Tibial artery (tissue), 4 donors: ENCODE measurements around the gene HPS4.
A peak's percentile ranks its signal among the peaks of the same experiment; 100 is the strongest.

Source experiments
- DNase-seq, 2 donors: peaks; one replicate each; pipeline ENCODE4 v3.0.0-alpha.2; 2019
- H3K27ac ChIP-seq, 2 donors: fragments of 200-600 bp; sonication (generic) in 1 of 2; 1 replicate in 1 of 2; 2 replicates in 1 of 2; pipeline ENCODE4 v1.5.1; 2018 to 2019; ENCODE audit warnings: mild to moderate bottlenecking in 1 of 2
- H3K27me3 ChIP-seq, 2 donors: fragments of 200-600 bp; sonication (generic) in 1 of 2; one replicate each; pipeline versions ENCODE4 v1.5.1 to v1.6.0; 2016 to 2019
- H3K36me3 ChIP-seq, 3 donors: fragments of 200-600 bp; sonication (generic) in 2 of 3; one replicate each; pipeline ENCODE4 v1.5.1; 2016 to 2019; ENCODE audit warnings: mild to moderate bottlenecking in 2 of 3
- H3K4me1 ChIP-seq, 4 donors: fragments of 200-600 bp; sonication (generic) in 2 of 4; 1 replicate in 3 of 4; 2 replicates in 1 of 4; pipeline ENCODE4 v1.5.1; 2016 to 2019
- H3K4me3 ChIP-seq, 2 donors: fragments of 200-600 bp; sonication (generic) in 1 of 2; 1 replicate in 1 of 2; 2 replicates in 1 of 2; pipeline ENCODE4 v1.5.1; 2018 to 2019; ENCODE audit warnings: mild to moderate bottlenecking in 2 of 2
- H3K9me3 ChIP-seq, 3 donors: fragments of 200-600 bp; sonication (generic) in 1 of 3; one replicate each; pipeline ENCODE4 v1.5.1; 2016 to 2019
- CTCF ChIP-seq, 2 experiments: fragments of 200-600 bp in 1 of 2; fragments of 450-650 bp in 1 of 2; IDR thresholded peaks; one replicate each; pipeline ENCODE4 v1.5.1; 2017 to 2019; ENCODE audit warnings: antibody characterized with exemption in 2 of 2, mild to moderate bottlenecking in 1 of 2, moderate library complexity in 1 of 2
- intact Hi-C: fragments of 100-400 bp; cut with DNase I; formaldehyde crosslinking; loops from one replicate; pipeline ENCODE4 v1.15.0; 2023; ENCODE audit warnings: low total_unique reads

Gene HPS4

GRCh38 chr22:26470807-26471206, 12.8 kb downstream of the HPS4 start:
- no peak overlapping the region for H3K4me3 ChIP-seq
- H3K9me3 ChIP-seq = no peaks in the 10 kb centered on the region
- DNase-seq = no peak
- peaks cover 81 to 97% (median 81%) of the 10 kb centered on the region in 3 donors for H3K36me3 ChIP-seq
- H3K27me3 ChIP-seq = no peaks in the 10 kb centered on the region
- no peak overlapping the region for H3K27ac ChIP-seq
- no peak for TF ChIP-seq CTCF (IDR thresholded peaks at IDR 0.05)
- no peaks in the 10 kb centered on the region for H3K4me1 ChIP-seq
- intact Hi-C loops = no loop called here

- Histone ChIP-seq H3K4me1 (no peaks in the 10 kb centered on the region), H3K36me3 (peaks cover 87 to 98% (median 89%) of the 10 kb centered on the region in 3 donors), H3K27me3 (no peaks in the 10 kb centered on the region), H3K4me3 (no peak overlapping the region), H3K27ac (no peak overlapping the region), H3K9me3 (no peaks in the 10 kb centered on the region)
- intact Hi-C loops = no loop called here
- DNase-seq = peak in 1 of 2 donors; percentile 3
- TF ChIP-seq CTCF (IDR thresholded peaks at IDR 0.05) = no peak
Observed at GRCh38 chr22:26466196-26466595, 17.4 kb downstream of the HPS4 start.

- peaks cover 74 to 98% (median 81%) of the 10 kb centered on the region in 3 donors for H3K36me3 ChIP-seq
- DNase-seq = peak in 1 of 2 donors; percentile 65
- no peaks in the 10 kb centered on the region for H3K9me3 ChIP-seq
- TF ChIP-seq CTCF (IDR thresholded peaks at IDR 0.05) = no peak
- no peak overlapping the region for H3K27ac ChIP-seq
- no peaks in the 10 kb centered on the region for H3K4me1 ChIP-seq
- intact Hi-C loops = no loop called here
- no peaks in the 10 kb centered on the region for H3K27me3 ChIP-seq
- no peak overlapping the region for H3K4me3 ChIP-seq
Observed at GRCh38 chr22:26464312-26464711, 19.3 kb downstream of the HPS4 start.

GRCh38 chr22:26463688-26464087, 19.9 kb downstream of the HPS4 start:
- DNase-seq = peak in 1 of 2 donors; percentile 40
- Histone ChIP-seq H3K27ac (no peak overlapping the region), H3K27me3 (no peaks in the 10 kb centered on the region), H3K9me3 (no peaks in the 10 kb centered on the region), H3K4me1 (no peaks in the 10 kb centered on the region), H3K4me3 (no peak overlapping the region), H3K36me3 (peaks cover 69 to 98% (median 83%) of the 10 kb centered on the region in 3 donors)
- intact Hi-C loops = no loop called here
- TF ChIP-seq CTCF (IDR thresholded peaks at IDR 0.05) = no peak

- intact Hi-C loops = no loop called here
- peak in 1 of 2 donors; percentile 46 for DNase-seq
- no peak overlapping the region for H3K4me3 ChIP-seq
- H3K9me3 ChIP-seq = no peaks in the 10 kb centered on the region
- TF ChIP-seq CTCF (IDR thresholded peaks at IDR 0.05) = no peak
- H3K27me3 ChIP-seq = no peaks in the 10 kb centered on the region
- H3K4me1 ChIP-seq = no peaks in the 10 kb centered on the region
- H3K27ac ChIP-seq = no peak overlapping the region
- peaks cover 69 to 98% (median 83%) of the 10 kb centered on the region in 3 donors for H3K36me3 ChIP-seq
Observed at GRCh38 chr22:26463101-26463661, 20.4 kb downstream of the HPS4 start.

GRCh38 chr22:26462641-26463040, 20.9 kb downstream of the HPS4 start:
- TF ChIP-seq CTCF (IDR thresholded peaks at IDR 0.05) = no peak
- H3K27me3 ChIP-seq = no peaks in the 10 kb centered on the region
- peaks cover 69 to 98% (median 83%) of the 10 kb centered on the region in 3 donors for H3K36me3 ChIP-seq
- no peak overlapping the region for H3K4me3 ChIP-seq
- DNase-seq = peak in 1 of 2 donors; percentile 31
- H3K27ac ChIP-seq = no peak overlapping the region
- H3K9me3 ChIP-seq = no peaks in the 10 kb centered on the region
- H3K4me1 ChIP-seq = no peaks in the 10 kb centered on the region
- intact Hi-C loops = no loop called here
